Heart right ventricle (tissue), 16 donors: ENCODE measurements around the gene MBP. TPM values are rescaled to one million over a fixed set of nuclear protein-coding genes. Genes with fewer than 3 reads are reported as not detected.
A peak's percentile ranks its signal among the peaks of the same experiment; 100 is the strongest.
"Not testable (repeated sequence)": the region's sequence is repeated elsewhere in the genome, so short reads cannot be mapped to it uniquely, and the experiment has no call there.

Experiments
- ATAC-seq, 8 donors: fragments of 200-7000 bp; cut with Tn5 transposase; one replicate each; pipeline ENCODE4 v1.9.1; 2020; ENCODE audit warnings: mild to moderate bottlenecking in 8 of 8, moderate library complexity in 8 of 8, moderate number of reproducible peaks in 1 of 8
- DNase-seq, 2 donors: peaks; one replicate each; pipeline ENCODE4 v3.0.0-alpha.2; 2020
- H3K27ac ChIP-seq, 10 donors: fragments of 200-600 bp; sonication (generic) in 2 of 10; one replicate each; pipeline versions ENCODE4 v1.5.0 to v1.8.0; 2020 to 2022; ENCODE audit warnings: mild to moderate bottlenecking in 3 of 10
- H3K27me3 ChIP-seq, 7 donors: fragments of 200-600 bp; one replicate each; pipeline ENCODE4 v1.8.0; 2021 to 2022; ENCODE audit warnings: mild to moderate bottlenecking in 2 of 7
- H3K36me3 ChIP-seq, 9 donors: fragments of 200-600 bp; sonication (generic) in 1 of 9; one replicate each; pipeline versions ENCODE4 v1.5.0 to v1.8.0; 2020 to 2022; ENCODE audit warnings: mild to moderate bottlenecking in 2 of 9
- H3K4me1 ChIP-seq, 9 donors: fragments of 200-600 bp; sonication (generic) in 1 of 9; one replicate each; pipeline versions ENCODE4 v1.5.0 to v1.8.0; 2020 to 2022; ENCODE audit warnings: mild to moderate bottlenecking in 4 of 9
- H3K4me3 ChIP-seq, 10 donors: fragments of 200-600 bp; sonication (generic) in 2 of 10; one replicate each; pipeline versions ENCODE4 v1.5.0 to v1.8.0; 2020 to 2022; ENCODE audit warnings: mild to moderate bottlenecking in 7 of 10, moderate library complexity in 2 of 10
- H3K9me3 ChIP-seq, 11 donors: fragments of 200-600 bp in 10 of 11; sonication (generic) in 2 of 11; one replicate each; pipeline versions ENCODE4 v1.5.0 to v1.8.0; 2013 to 2022; ENCODE audit warnings: mild to moderate bottlenecking in 2 of 11, control low read depth in 1 of 11, moderate library complexity in 1 of 11
- CTCF ChIP-seq, 9 donors: fragments of 200-600 bp; sonication (generic) in 2 of 9; IDR thresholded peaks; one replicate each; pipeline versions ENCODE4 v1.5.0 to v1.8.0; 2021 to 2022; ENCODE audit warnings: antibody characterized with exemption in 9 of 9, mild to moderate bottlenecking in 5 of 9, moderate library complexity in 1 of 9
- WGBS, 2 donors: extraction: QIAGEN DNeasy Blood & Tissue Kit; methylation state at CpG; one replicate each; pipeline ENCODE4 v1.1.7; 2013; ENCODE audit warnings: inconsistent platforms in 1 of 2; 5-methylcytosine and 5-hydroxymethylcytosine counted together
- intact Hi-C, 10 donors: fragments of 100-400 bp; cut with DNase I; formaldehyde crosslinking; loops; one replicate each; pipeline versions ENCODE4 v1.11.1 to v1.14.2; 2022
- polyA plus RNA-seq, 2 donors: library from polyadenylated mRNA; stranded (reverse); fragments of 200-250 nt; gene quantifications; one replicate each; pipeline ENCODE4 v1.2.3, GENCODE V29; 2013
- total RNA-seq, 10 donors: library from RNA; stranded (reverse); fragmentation: NEBNext Ultra II Directional in 3 of 10; extraction: Animal tissue kit (Norgen Biotek cat#: 25700) in 3 of 10; gene quantifications; one replicate each; pipeline versions ENCODE4 v1.2.1 to v1.2.4, GENCODE V29; 2021 to 2023
- donor health status: Arrhythmogenic right ventricular cardiomyopathy.
- donor health status: ischemic (EF 13 %, LVEDD 7.1; RV severe dilation, severe dysfunction).
- donor health status: healthy with polysubstance abuse.
- donor health status: DM: no; HTN: yes; CAD: no.
- donor health status: DM: no; HTN: no; CAD: no.
- donor health status: ischemic (EF 25% LVEDD 6.9; RV normal size, moderate dysfunction).
- donor health status: ischemic (EF 25% LVEDD 5.7; RV mildly dilated, moderate dysfunction).
- donor health status: healthy.
- donor health status: DM: yes; HTN: yes; CAD: no.
- donor health status: Ischemic cardiomyopathy.
- donor health status: ischemic (EF 35%, LVEDD 5.7; RV mildly dilated, moderate dysfunction).
- donor health status: nonischemic (EF 11% LVEDD 7.7; RV severe dilation, severe dysfunction).
- donor health status: DM: yes; HTN: yes; CAD: no.
- donor health status: PGD.
- donor health status: ischemic (EF 29% LVEDD 5.4; RV normal size, mild dysfunction).
- donor health status: nonischemic (EF 23%, LVEDD 6.1; RV moderate dilation, normal function).

The MBP gene
- total and polyA plus RNA-seq, 12 donors: 3.0 to 70.8 (median 43.9) TPM

- no peak overlapping the region for H3K4me3 ChIP-seq
- peaks cover 0 to 7% (median 3%) of the 10 kb centered on the region in 9 donors for H3K4me1 ChIP-seq
- DNase-seq (no peak), ATAC-seq (no peak)
- WGBS, 2 donors: 91 to 94% methylated on average over 8 of the region's 8 CpGs
- H3K9me3 ChIP-seq: no peaks in the 10 kb centered on the region
- intact Hi-C loops: no loop called here
- H3K27me3 ChIP-seq: no peaks in the 10 kb centered on the region
- TF ChIP-seq CTCF (IDR thresholded peaks at IDR 0.05): no peak
- peaks cover 0 to 77% (median 4%) of the 10 kb centered on the region in 9 donors for H3K36me3 ChIP-seq
- no peak overlapping the region for H3K27ac ChIP-seq
Observed at GRCh38 chr18:76948345-76948744, 184.2 kb downstream of the MBP start.

GRCh38 chr18:76944346-76944745 lies 188.2 kb downstream of the MBP start:
- ATAC-seq, intact Hi-C loops: not testable (repeated sequence)
- WGBS, 2 donors: 97% methylated on average over 8 of the region's 8 CpGs

GRCh38 chr18:76943542-76944339 lies 188.8 kb downstream of the MBP start:
- Histone ChIP-seq H3K27me3 (no peaks in the 10 kb centered on the region), H3K4me3 (no peak overlapping the region), H3K9me3 (no peaks in the 10 kb centered on the region), H3K4me1 (no peaks in the 10 kb centered on the region), H3K27ac (no peak overlapping the region), H3K36me3 (peaks cover 0 to 62% (median 2%) of the 10 kb centered on the region in 9 donors)
- DNase-seq (no peak), ATAC-seq (peak in 1 of 8 donors; percentile 74)
- intact Hi-C loops: no loop called here
- no peak for TF ChIP-seq CTCF (IDR thresholded peaks at IDR 0.05)
- WGBS, 2 donors: 93 to 94% methylated on average over 6 of the region's 6 CpGs

More at GRCh38 chr18:76944346-76944745, 188.2 kb downstream of the MBP start:
- not testable (repeated sequence) for H3K27ac ChIP-seq, H3K27me3 ChIP-seq, DNase-seq, H3K9me3 ChIP-seq, H3K4me3 ChIP-seq, H3K4me1 ChIP-seq
- peaks cover 0 to 62% (median 3%) of the 10 kb centered on the region in 9 donors for H3K36me3 ChIP-seq

- no peak overlapping the region for H3K4me3 ChIP-seq
- 91 to 96% methylated on average over 9 of the region's 9 CpGs for WGBS, 2 donors
- TF ChIP-seq CTCF (IDR thresholded peaks at IDR 0.05): no peak
- DNase-seq (no peak), ATAC-seq (no peak)
- H3K27me3 ChIP-seq: no peaks in the 10 kb centered on the region
- no peaks in the 10 kb centered on the region for H3K9me3 ChIP-seq
- H3K27ac ChIP-seq: no peak overlapping the region
- intact Hi-C loops: no loop called here
- H3K4me1 ChIP-seq: no peaks in the 10 kb centered on the region
- H3K36me3 ChIP-seq: peaks cover 0 to 63% (median 13%) of the 10 kb centered on the region in 9 donors
Observed at GRCh38 chr18:76941284-76941683, 191.3 kb downstream of the MBP start.

- H3K27me3 ChIP-seq: no peaks in the 10 kb centered on the region
- no peak overlapping the region for H3K4me3 ChIP-seq
- H3K27ac ChIP-seq: no peak overlapping the region
- no peaks in the 10 kb centered on the region for H3K4me1 ChIP-seq
- peaks cover 0 to 75% (median 13%) of the 10 kb centered on the region in 9 donors for H3K36me3 ChIP-seq
- no peak for TF ChIP-seq CTCF (IDR thresholded peaks at IDR 0.05)
- DNase-seq (no peak), ATAC-seq (no peak)
- H3K9me3 ChIP-seq: no peaks in the 10 kb centered on the region
- WGBS, 2 donors: 93 to 95% methylated on average over 12 of the region's 12 CpGs
- intact Hi-C loops: no loop called here
Observed at GRCh38 chr18:76938619-76939018, 194.0 kb downstream of the MBP start.
